ENCODE data around the gene CDHR3. TPM values are rescaled to one million over a fixed set of nuclear protein-coding genes. Genes with fewer than 3 reads are reported as not detected.
A peak's percentile ranks its signal among the peaks of the same experiment; 100 is the strongest.
"Not testable (repeated sequence)": the region's sequence is repeated elsewhere in the genome, so short reads cannot be mapped to it uniquely, and the experiment has no call there.

CDHR3 gene
- total RNA-seq, 1 donor from 2014 or later: 2.2 TPM

DNA sequence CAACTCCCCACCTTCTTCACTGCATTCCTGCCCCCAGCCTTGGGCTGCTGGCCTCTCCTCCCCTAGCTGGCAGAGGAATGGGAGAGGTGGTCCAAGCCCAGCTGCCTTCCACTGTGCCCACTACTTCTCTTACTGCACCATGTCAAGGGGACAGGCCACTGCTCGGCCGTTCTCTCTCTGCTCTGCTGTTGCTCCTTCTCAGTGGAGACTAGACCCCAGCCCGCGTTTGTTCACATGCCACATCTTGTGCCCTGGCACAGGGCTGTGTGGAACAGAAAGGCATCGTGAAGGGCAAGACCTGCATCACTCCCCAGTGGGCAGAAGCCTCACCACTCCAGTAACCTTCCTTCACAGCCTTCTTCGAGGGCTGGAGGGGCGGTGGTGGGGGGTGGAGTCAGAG, 711 bp upstream of the CDHR3 start:
- no peak for DNase-seq (ENCODE audit: low read depth)

DNA sequence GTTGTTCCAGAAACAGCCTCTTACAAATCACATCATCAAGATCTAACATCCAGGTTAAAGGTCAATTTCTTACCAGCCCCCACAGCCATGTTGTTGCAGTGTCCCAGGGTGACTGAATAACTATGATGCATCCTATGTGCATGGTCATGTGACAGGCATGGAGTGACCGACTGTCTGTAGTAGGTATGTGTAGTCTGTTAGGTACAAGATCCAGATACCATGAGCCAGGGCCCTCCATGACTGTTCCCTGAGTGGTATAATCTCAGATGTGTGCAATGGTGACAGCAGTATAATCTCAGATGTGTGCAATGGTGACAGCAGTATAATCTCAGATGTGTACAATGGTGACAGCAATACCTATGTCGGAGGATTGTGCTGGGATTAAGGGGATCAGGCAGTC, 8.8 kb downstream of the CDHR3 start:
- no peak for DNase-seq (ENCODE audit: low read depth)

DNA sequence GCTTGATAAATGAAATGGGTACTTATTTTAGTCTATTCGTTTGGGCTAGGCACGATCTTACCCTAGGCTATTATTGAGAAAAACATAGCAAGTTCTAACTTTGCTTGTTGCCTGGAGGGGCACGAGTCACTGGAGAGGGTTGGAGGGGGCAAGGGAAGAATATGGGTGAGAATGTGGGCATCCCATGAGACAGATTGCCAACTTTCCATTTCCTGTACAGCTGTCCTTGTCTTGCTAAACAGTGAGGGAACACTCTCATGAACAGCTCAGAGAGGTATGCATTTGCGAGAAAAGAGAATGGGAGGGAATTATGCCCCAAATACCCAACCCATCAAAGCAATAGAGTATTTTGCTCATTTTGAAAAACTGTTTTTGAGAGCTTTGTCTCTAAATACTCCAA, 9.2 kb downstream of the CDHR3 start:
- peak; percentile 38 for DNase-seq (ENCODE audit: low read depth)

DNA sequence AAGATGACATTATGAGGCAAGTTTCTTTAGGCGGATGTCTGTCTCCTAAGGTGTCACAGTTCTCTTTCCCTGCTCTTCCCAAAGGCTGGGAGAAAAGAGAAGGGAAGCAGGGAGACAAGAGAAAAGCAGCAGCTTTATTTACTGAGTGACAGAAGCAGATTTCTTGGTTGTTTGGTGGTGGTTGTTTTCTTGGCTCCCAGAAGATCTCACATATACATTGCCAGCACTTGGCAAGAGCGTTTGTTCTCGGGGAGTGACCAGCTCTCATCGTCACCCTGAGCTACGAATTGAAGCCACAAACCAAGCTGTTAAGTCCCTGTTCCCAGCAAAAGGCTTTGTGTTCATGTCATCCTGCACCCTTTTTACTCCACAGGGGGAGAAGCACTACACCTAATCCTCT, 11.4 kb downstream of the CDHR3 start:
- DNase-seq (ENCODE audit: low read depth): no peak

DNA sequence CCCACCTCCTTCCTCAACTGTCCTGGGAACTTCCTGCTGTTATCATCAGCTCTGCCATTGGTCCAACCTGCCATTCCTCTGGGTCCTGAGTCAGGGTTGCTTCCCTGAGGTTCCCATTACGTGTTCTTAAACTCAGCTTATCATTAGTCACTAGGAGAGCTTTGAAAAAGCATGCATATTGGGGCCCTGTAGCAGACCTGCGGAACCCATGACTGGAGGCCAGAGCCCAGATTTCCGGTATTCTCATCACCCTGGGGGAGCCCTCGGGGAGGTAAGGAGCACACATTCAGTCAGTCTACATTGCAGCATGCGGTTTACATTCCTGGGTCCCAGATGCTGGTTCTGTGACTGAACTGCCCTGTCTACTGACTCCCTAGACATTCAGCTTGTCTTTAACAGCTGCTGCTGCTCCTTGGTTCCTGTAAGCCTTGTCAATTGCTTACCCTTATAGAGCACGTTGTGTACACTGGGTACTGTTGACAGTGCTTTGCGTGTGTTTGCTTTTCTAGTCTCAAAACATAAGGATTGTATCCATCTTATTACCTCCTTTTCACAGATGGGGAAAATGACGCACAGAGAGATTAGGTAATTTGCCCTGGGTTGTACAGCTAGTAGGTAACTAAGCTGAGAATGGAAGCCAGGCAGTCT, 12.8 kb downstream of the CDHR3 start:
- no peak for DNase-seq (ENCODE audit: low read depth)

DNA sequence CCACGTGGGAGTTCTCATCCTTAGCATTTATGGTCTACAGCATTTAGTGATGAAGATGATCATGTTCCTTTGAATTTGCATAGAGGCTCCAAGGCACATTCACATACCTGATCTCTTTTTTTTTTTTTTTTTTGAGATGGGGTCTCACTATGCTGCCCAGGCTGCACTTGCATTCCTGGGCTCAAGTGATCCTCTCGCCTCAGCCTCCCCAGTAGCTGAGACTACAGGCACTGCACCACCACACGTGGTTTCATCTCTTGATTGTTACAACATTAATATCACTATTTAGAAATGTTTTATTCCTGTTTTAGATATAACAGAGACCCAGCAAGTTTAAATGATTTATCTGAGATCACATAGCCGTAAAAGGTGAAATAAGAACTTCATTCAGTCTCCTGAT, 13.8 kb downstream of the CDHR3 start:
- DNase-seq (ENCODE audit: low read depth): no peak

DNA sequence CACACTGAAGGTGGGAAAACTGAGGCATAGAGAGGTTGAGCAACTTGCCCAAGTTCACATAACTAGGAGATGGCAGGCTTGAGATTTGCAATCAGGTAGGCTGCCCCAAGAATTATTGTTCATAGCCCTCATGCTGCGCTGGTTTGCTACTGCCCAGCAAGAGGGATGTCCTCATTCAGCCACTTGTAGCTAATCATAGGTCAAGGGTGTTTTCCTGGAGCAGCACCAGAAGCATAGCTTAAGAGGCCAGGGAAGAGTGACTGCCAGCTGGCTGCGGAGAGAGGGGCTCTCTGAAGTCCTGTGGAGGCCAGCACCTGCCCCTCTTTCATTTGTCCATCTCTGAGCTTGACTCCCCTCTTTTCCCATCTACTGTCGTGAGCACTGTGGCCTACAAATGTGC, 15.0 kb downstream of the CDHR3 start:
- DNase-seq (ENCODE audit: low read depth): no peak

DNA sequence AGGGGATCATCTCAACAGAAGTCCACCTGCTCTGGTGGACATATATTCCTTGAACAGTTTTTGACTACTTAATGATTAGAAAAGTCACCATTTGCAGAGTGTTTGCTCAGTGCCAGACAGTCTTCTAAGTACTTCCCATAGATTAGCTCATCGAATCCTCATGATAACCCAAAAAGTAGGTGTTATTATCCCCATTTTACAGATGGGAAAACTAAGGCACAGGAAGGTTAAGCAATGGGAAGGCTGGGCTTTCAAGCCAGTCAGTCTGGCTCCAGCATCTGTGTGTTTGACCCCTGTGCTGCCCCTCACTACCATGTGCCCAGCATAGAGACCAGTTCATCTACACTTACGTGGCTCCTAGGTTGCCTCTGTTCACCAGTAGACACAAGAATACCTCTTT, 15.9 kb downstream of the CDHR3 start:
- DNase-seq (ENCODE audit: low read depth): no peak

DNA sequence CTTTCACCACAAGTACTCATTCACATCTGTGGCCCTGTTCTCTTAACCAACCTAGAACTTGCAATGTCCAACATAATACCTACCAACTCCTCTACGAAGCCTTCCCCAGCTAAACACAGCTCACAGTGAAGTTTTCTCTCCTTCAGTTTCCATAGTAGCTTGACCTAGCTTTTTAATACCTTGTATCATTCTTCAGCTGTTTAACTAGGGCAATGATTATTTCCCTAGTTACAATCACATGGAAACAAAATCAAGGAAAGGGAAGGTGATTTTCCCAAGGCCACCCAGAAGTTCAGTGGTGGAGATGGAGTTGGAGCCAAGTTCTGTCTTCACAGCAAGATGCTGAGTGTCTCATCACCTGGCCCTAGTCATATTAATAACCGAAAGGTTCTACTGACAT, 16.3 kb downstream of the CDHR3 start:
- DNase-seq (ENCODE audit: low read depth): no peak

DNA sequence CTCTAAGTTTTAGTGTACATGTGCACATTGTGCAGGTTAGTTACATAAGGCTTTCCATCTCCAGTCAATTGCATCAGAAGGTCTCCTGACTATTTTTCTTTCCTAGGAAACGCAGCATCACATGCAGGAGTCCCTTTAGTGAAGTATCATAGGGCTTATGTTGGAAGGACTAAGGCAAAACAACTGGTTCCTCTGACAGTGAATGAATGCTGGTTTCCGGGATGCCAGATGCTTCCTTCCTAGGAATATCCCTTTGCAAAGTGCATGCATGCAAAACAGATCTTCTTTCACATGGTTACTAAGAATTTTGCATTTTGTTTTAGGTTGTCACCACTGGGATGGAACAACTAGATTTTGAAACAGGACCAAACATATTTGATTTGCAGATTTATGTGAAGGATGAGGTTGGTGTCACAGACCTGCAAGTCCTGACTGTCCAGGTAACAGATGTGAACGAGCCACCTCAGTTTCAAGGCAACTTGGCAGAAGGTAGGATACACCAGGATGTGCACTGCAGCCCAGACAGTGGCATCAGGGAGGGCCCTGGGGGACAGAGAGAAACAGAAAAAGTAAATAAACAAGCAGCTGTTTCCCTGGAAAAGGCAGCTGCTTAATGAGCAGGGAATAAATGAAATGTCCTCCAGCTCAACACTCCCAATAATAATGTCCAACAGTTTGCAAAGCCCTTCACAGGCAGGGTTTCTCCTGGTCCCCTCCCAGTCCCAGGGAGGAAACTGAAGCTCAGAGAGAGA, 17.8 kb downstream of the CDHR3 start:
- DNase-seq (ENCODE audit: low read depth): peak; percentile 35

DNA sequence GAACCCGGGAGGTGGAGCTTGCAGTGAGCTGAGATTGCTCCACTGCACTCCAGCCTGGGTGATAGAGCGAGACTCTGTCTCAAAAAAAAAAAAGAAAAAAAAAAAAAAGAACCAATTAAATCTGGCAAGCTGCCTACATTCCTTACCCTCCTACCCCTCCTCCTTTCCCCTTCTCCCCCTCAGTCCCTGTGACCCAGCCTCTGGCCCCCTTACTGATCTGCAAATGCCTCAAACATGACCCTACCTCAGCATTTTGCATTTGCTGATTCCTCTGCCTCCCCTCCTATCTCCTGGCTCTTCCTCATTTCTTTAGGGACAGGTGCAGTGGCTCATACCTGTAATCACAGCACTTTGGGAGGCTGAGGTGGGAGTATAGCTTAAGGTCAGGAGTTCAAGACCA, 19.3 kb downstream of the CDHR3 start:
- DNase-seq (ENCODE audit: low read depth): no peak

DNA sequence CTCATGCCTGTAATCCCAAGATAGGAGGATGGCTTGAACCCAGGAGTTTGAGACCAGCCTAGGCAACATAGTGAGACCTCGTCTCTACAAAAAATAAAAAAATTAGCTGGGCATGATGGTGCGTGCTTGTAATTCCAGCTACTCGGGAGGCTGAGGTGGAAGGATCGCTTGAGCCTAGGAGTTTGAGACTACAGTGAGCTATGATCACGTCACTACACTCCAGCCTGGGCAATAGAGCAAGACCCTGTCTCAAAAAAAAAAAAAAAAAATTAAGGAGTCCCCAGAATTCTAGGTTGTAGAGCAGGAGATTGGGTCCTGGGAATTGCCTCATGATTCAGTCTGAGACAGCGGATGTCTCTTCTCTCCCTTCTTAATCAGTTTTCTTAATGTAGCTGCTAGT, 21.7 kb downstream of the CDHR3 start:
- DNase-seq (ENCODE audit: low read depth): not testable (repeated sequence)

DNA sequence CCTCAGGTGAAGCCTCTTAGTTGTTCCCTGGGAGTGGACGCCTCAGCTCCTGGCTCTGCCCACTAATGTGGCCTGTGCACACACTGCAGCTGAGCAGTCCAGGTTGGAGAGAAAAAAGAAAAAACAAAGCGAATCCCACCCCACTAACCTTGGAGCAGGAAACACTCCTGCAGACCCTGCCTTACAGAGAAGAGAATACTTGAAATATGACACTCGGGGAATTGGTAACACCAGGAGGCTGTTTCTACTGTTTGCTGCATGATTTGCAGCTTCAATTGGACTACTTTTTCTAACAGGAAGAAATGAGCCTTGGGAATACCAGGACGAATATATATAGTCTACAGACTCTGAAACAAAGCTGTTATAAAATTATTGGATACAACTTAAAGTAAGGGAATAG, 22.2 kb downstream of the CDHR3 start:
- DNase-seq (ENCODE audit: low read depth): no peak

DNA sequence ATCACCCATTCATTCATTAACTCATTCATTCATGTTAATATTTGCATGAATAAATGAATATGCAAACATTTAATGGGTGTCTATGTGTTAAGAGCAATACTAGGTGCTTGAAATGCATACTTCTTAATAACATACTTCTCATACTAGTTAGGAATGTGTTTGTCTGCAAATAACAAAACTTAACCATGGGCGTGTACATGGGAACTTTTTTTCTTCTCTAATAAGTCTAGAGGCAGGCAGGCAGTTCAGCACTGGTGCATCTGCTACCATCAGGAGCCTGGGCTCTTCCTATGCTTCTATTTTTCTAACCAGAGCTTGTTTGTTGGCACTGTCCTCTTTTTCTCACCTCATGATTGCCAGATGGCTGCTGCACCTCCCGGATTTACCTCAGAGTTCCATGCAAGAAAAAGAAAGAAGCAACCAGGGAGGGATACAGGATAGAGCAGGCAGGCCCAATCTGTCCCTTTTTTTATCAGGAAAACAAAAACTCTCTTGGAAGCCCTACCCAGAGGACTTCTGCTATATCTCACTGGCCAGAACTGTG, 22.7 kb downstream of the CDHR3 start:
- DNase-seq (ENCODE audit: low read depth): no peak

DNA sequence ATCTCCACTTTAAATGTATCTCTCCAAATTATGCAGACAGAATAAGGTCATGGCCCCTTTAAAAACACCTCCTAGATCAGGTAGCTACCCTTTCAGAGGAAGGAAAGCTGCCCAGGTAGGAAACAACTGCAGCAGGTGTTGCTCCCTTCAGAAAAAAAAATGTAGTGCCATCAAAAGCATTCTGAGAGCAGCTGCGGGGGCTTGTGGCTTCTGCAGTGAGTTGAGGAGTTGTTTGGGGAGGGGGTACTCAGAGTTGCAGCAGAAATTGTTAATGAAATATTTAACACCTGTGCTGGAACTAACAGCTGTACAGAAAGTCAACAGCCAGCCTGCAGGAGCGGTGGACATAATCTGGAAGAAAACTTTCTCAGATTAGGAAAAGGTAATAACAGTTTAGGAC, 24.0 kb downstream of the CDHR3 start:
- no peak for DNase-seq (ENCODE audit: low read depth)

DNA sequence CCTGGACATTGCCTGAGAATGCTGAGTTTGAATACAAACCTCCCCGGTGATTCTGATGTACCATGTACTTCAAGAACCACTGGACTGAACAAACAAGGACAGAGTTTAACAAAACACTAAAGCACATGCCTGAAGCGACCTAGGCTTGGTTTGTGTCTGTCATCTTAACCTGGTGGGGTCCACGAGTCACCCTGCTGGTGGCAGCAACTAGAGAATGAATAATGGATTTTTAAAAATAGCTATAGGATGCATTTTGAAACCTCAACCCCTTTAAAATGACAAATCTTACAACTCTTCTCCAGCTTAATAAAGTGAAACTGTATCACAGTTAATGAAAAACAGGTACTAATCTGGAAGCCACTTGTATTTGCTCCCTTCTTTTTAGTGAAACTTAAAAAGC, 25.2 kb downstream of the CDHR3 start:
- DNase-seq (ENCODE audit: low read depth): no peak

DNA sequence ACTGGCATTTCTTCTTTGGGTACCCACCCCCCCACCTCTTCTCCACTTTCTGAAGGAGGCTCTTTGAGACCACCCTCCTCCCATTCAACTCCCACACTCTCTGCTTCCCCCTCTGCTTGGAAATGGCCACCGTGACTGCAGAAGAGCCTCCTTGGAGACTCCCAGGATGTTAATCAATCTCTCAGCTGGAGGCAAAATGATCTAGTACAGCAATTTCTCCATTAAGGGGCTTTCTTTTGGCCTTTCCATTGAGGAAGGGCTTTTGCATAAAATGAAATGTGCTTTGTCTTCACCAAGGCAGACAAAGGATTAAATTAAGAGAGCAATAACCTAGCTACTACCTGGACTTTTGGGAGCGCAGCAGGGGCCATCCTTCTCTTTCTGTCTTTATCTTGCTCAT, 26.1 kb downstream of the CDHR3 start:
- DNase-seq (ENCODE audit: low read depth): no peak

DNA sequence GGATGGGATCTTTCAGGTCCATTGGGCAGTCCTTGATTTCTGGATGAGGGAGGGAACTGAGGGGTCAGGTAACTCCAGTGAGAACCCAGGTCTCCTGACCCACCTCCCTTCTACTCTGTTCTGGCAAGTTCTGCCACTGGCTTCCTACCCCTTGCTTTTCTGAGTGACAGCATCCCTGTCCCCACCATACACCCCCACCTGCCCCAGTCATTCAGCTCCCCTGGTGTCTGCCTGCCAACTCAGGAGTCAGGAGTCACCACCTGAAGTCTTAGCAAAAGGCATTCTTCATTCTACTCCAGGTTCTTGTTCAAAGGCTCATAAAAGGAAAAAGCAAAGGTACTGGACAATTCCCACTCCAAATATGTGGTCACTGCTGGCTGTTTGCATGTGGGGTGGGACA, 26.6 kb downstream of the CDHR3 start:
- no peak for DNase-seq (ENCODE audit: low read depth)

DNA sequence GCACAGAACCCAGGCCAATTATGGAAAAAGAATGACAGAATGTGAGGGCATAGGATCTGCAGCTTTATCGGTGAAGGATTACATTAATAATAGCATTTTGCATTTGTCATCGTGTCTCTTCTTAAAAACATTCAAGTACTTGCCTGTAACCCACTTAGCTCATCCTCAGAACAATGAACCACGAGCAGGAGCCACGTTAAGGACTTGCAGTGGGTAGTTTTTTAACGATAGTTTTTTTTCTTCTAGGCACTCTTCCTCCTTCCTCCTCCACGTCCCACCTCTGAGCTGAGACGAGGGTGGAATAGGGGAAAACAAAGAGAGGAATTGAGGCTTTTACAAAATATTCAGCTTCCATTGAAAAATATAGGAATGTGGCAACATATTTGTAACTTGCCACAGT, 27.1 kb downstream of the CDHR3 start:
- no peak for DNase-seq (ENCODE audit: low read depth)

DNA sequence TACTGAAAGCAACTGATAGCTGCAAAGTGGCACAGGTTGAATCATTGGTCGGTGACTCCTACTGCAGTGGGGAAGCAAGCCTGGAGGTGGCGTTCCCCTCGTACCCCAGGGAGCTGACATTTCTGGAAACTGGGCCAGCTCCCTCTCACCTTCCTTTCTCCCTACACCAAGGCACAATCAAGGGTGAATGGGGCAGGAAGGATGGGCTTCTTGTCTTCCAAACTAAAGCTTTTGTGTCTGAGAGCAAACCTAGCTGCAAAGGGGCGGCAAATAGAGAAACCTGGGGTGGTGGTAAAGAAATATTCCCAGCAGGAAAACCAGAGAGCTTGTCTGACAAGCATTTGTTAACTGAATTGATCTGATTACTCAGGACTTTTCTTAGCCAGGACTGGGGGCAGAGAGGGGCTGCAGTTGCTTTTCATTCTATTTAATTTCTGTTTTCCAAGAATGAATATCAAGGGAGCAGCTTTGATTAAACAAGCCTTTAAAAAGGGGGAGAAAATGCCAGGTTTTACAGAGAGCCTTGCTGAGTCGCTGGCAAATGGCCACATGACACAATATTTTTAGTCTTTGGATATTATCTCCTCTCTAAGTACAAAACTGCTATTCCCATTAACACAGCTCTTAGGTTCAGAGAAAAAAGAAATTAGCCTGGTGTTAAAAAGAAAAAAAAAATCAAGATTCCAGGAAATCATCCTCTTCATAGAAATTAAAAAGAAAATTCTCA, 27.8 kb downstream of the CDHR3 start:
- DNase-seq (ENCODE audit: low read depth): no peak

DNA sequence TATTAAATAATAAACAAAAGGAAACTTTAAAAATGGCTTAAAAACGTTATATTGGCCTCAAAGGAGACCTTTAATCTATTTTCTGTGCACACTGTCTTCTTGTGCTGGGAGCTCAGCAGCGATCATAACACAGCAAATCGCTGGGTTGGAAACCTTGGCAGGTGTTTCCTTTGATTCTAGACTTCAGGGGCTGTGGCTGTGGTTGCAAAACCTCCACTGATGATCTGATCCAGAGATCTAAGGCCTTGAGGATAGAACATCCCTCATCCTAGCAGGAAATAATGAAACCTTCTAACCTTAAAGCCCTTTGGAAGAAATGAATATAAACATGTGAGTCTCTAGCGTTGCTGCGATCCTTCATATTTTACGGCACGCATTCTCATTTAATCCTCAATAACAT, 29.8 kb downstream of the CDHR3 start:
- DNase-seq (ENCODE audit: low read depth): no peak

All from myocyte (in vitro differentiated cells).